GM13976 (cell line): ENCODE data around the gene RBKS.

ENCODE experiments used
- DNase-seq: peaks from one replicate; pipeline ENCODE4 v3.0.0; 2012; ENCODE audit warnings: low spot score
- in situ Hi-C: fragments of 300-500 bp; cut with MboI; formaldehyde crosslinking; loops from one replicate; pipeline ENCODE4 v1.12.0; 2022; ENCODE audit warnings: low sequenced_read_pairs, mixed read lengths, inconsistent platforms; ENCODE audit not compliant: unreplicated experiment
- TF ChIP-seq, protein P1 (sequence below): IDR thresholded peaks from 2 replicates; pipeline ENCODE4 v1.5.1; 2012; ENCODE audit warnings: borderline replicate concordance, mild to moderate bottlenecking; ENCODE audit not compliant: insufficient read depth; ENCODE audit errors: extremely low read depth, missing control alignments, control extremely low read depth

RBKS gene

DNA sequence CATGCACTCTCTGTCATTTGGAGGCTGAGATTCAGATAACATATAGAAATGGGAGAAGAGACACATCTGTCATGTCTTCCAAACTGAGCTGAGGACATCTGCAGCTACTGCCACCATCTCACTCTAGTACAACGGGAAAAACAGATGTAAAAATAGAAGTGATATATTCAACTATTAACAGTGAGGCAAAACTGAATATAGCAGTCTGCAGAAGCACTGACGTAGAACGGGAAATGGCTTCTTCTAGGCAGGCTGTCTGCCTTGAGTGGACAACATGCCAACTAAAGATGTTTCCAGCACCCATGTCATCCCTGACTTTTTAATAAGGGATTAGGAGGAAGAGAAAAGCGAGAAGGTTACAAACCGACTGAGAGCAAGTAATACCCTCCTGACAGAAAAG, 67.1 kb downstream of the RBKS start:
- in situ Hi-C loops: no loop called here
- no peak for DNase-seq
- TF ChIP-seq, protein P1, sequence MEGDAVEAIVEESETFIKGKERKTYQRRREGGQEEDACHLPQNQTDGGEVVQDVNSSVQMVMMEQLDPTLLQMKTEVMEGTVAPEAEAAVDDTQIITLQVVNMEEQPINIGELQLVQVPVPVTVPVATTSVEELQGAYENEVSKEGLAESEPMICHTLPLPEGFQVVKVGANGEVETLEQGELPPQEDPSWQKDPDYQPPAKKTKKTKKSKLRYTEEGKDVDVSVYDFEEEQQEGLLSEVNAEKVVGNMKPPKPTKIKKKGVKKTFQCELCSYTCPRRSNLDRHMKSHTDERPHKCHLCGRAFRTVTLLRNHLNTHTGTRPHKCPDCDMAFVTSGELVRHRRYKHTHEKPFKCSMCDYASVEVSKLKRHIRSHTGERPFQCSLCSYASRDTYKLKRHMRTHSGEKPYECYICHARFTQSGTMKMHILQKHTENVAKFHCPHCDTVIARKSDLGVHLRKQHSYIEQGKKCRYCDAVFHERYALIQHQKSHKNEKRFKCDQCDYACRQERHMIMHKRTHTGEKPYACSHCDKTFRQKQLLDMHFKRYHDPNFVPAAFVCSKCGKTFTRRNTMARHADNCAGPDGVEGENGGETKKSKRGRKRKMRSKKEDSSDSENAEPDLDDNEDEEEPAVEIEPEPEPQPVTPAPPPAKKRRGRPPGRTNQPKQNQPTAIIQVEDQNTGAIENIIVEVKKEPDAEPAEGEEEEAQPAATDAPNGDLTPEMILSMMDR: no peak

DNA sequence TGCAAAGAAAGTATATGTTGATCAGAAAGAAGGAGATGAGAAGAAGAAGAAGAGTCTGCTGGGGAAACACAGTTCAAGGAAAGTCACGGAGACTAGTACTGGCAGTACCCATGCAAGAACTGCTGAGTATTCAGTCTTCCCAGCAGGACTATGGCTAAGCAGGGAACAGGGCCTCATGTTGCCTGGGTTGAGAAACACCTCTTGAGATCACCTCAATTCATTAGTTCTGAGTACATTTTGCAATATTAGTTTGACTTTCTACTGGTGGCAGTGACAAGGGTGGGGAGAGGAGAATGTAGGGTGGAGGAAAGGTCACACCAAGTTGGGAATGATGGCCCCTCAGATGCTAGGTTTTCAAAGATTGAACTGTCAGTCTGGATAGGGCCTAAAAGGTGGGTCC, 68.1 kb downstream of the RBKS start:
- TF ChIP-seq, protein P1: no peak
- in situ Hi-C loops: no loop called here
- no peak for DNase-seq

DNA sequence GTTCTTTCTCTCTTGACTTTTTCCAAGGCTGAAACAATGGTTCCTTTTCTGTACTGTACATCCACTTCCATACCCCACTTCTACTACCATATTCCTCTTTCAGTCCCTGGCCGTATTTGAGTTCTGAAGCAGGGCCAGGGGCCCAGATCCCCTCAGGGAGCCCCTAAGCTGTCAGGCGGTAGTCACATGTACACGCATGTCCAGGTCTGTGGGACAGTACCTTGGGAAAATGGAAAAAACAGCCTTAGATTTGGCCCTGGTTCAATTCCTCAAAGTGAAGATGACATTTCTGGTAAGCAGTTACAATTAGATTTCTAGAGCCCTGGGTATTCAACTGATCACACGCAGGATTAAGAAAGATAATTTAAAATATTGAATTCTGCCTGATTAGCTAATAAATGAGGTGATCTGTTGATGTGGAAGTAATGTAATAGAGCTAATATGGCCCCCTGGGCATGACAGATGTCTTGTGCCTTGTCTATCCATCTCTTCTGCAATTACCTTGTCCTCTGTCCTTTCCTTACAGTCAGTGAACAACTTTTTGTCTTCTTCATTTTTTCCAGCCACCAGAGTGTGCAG, 74.2 kb downstream of the RBKS start:
- DNase-seq: no peak
- in situ Hi-C loops: no loop called here
- TF ChIP-seq, protein P1: no peak

DNA sequence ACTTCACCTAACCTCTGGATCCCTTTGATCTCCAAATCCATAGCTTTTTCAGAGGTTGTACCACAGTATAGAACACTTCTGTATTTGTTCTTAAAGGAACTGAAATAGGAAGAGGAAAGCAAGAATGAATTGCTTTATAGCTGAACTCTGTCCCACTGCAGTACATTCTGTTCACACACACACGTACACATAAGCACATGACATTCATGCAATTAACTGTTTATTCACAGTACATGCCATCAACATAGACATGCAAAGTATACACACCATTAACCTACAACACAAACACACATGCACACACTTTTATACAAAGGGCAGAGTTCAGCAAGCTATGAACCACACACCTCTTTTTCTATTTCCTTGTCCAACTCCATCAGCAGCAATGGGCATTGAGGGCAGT, 75.4 kb downstream of the RBKS start:
- in situ Hi-C loops: no loop called here
- TF ChIP-seq, protein P1: no peak

DNA sequence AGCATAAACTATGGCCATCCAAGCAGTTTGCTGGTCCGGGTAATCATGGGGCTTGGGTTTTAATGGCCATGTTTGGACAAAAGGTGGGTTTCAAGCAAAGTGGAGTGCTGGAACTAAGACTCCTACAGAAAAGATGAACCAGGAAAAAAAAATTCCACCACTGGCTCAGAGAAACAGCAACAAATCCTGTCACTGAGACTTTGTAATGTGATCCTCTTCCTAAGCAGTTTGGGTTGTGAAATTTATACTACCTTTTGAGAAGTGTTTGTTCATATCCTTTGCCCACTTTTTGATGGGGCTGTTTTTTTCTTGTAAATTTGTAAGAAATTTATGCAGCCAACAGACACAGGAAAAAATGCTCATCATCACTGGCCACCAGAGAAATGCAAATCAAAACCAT, 78.4 kb downstream of the RBKS start:
- no peak for DNase-seq
- in situ Hi-C loops: no loop called here
- TF ChIP-seq, protein P1: no peak

More for the DNA sequence above, 75.4 kb downstream of the RBKS start:
- DNase-seq: no peak

DNA sequence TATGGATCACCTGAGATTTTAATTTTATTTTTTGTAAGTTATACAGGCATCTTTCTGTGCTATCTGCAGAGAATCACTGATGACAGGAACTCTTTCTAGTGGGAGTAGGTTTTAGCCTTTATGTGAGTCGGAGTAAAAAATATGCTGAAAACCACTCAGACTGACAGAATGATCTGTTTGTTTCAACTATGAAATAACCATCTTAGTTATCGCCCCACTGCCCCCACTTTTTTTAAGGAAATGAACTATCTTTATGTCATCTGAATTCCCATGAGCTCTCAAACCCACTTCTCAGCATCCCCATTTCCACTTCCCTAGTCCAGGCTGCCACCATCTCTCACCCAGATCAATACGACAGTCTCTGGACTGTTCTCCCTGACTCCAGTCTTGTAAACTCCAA, 79.7 kb downstream of the RBKS start:
- TF ChIP-seq, protein P1: no peak
- no peak for DNase-seq
- in situ Hi-C loops: no loop called here
